Activated CD4-positive, alpha-beta T cell treated with anti-CD3 and anti-CD28 coated beads for 24 hours (primary cell): Measurements from ENCODE around the gene MAVS.
"Not testable (repeated sequence)": the region's sequence is repeated elsewhere in the genome, so short reads cannot be mapped to it uniquely, and the experiment has no call there.

ENCODE experiments used
- DNase-seq, 2 donors: peaks; one replicate each; pipeline ENCODE4 v3.0.0-alpha.2; 2020; ENCODE audit warnings: low read depth in 2 of 2

Gene MAVS

DNA sequence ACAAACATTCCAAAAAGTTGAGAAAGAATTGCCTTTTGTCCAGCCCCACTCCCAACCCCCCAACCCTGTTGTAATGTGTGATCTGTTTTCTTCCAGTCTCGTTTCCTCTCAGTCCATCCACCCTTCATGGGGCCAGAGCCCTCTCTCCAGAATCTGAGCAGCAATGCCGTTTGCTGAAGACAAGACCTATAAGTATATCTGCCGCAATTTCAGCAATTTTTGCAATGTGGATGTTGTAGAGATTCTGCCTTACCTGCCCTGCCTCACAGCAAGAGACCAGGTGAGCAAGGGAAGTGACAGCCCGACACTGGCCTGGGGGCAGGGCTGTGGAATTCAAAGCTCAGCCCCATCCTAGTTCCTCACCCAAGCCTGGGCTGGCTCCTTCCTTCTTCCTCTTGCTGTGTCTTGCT, 7.8 kb downstream of the MAVS start:
- DNase-seq = no peak

GRCh38 chr20:3857405-3857804, 10.8 kb downstream of the MAVS start:
- no peak for DNase-seq

DNA sequence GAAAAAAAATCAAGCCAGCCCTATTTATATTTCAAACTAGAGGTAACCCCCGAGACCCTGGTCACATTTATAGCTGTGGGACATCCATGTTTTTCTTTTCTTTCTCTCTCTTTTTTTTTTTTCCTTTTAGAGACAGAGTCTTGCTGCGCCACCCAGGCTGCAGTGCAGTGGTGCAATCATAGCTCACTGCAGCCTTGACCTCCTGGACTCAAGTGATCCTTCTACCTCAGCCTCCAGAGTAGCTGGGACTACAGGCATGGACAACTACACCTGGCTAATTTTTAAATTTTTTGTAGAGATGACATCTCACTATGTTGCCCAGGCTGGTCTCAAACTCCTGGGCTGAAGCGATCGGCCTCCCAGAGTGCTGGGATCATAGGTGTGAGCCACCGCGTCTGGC, 12.1 kb downstream of the MAVS start:
- DNase-seq = no peak

DNA sequence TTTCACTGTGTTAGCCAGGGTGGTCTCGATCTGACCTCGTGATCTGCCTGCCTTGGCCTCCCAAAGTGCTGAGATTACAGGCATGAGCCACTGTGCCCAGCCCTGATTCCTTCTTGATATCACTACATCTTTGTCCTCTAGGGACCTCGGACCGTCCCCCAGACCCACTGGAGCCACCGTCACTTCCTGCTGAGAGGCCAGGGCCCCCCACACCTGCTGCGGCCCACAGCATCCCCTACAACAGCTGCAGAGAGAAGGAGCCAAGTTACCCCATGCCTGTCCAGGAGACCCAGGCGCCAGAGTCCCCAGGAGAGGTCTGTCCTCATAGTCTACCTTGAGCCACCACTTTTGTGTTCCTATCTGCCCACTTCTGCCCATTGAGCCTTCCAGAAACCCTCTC, 14.6 kb downstream of the MAVS start:
- DNase-seq = no peak

GRCh38 chr20:3862333-3862732, 15.7 kb downstream of the MAVS start:
- no peak for DNase-seq

DNA sequence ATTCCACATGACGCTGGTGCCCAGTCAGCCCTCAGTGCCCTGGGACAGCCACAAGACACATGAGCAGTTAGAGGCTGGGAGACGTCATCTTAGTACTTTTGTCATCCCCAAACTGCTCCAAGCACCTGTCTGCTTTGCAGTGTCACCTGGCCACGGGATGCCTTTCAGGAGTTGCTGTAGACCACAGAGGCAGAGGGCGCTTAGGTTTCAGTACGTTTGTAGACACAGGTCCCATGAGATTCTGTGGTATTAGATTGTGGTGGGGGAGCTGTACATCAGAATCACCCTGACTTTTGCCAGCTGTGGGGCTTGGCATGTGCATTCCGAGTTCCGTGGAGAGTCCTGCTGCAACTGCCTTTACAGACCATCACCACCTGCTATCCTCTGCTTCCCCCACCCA, 16.7 kb downstream of the MAVS start:
- DNase-seq = no peak

DNA sequence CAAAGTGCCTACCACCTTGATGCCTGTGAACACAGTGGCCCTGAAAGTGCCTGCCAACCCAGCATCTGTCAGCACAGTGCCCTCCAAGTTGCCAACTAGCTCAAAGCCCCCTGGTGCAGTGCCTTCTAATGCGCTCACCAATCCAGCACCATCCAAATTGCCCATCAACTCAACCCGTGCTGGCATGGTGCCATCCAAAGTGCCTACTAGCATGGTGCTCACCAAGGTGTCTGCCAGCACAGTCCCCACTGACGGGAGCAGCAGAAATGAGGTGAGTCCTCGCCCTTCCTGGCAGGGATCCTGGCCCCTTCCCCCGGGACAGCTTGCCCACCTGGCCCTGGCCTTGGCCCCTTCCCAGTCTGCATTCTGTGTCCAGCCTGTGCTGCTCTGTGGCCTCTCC, 17.9 kb downstream of the MAVS start:
- no peak for DNase-seq

- DNase-seq = no peak
These were observed 18.7 kb downstream of the MAVS start for GRCh38 chr20:3865152-3865886.

DNA sequence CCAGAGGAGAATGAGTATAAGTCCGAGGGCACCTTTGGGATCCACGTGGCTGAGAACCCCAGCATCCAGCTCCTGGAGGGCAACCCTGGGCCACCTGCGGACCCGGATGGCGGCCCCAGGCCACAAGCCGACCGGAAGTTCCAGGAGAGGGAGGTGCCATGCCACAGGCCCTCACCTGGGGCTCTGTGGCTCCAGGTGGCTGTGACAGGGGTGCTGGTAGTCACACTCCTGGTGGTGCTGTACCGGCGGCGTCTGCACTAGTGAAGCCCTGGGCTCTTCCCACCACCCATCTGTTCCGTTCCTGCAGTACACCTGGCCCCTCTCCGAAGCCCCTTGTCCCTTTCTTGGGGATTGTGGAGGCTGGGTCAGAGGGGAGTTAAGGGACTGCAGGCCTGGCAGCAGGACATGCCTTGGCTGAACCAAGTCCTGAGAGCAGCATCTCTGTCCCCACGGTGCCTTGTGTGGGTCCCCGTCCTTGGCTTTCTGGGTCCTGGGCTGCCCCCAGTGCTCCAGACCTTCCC, 19.3 kb downstream of the MAVS start:
- no peak for DNase-seq

DNA sequence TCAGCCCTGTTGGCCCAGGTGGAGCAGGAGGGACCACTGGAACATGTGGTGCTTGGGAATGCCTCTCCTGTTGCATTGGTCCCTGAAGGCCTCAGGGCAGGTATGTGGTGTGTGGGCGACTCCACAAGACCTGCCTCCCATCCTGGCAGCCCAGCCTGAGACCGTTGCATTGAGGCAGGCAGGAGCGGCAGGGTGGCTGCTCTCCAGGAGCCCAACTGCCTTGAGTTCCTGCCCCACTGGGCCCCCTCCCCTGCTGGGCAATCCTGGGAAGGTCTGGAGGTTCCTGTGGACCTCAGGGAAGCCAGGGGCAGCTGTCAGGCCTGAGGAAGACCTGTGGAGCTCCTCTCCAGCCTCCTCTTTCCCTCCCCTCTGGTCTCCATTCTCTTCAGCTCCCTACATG, 19.8 kb downstream of the MAVS start:
- DNase-seq = no peak

DNA sequence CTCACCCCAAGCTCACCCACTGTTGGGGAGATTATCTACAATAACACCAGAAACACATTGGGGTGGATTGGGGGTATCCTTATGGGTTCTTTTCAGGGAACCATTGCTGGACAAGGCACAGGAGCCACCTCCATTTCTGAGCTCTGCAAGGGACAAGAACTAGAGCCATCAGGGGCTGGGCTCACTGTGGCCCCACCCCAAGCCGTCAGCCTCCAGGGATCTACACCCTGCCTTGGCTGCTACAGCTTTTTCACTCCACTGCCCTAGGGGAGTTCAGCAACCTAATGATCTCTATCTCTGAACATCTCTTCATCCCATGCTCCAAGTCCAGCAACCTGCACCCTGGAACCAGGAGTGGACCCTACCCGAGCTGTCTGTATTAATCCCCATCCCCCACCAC, 21.2 kb downstream of the MAVS start:
- DNase-seq = no peak

DNA sequence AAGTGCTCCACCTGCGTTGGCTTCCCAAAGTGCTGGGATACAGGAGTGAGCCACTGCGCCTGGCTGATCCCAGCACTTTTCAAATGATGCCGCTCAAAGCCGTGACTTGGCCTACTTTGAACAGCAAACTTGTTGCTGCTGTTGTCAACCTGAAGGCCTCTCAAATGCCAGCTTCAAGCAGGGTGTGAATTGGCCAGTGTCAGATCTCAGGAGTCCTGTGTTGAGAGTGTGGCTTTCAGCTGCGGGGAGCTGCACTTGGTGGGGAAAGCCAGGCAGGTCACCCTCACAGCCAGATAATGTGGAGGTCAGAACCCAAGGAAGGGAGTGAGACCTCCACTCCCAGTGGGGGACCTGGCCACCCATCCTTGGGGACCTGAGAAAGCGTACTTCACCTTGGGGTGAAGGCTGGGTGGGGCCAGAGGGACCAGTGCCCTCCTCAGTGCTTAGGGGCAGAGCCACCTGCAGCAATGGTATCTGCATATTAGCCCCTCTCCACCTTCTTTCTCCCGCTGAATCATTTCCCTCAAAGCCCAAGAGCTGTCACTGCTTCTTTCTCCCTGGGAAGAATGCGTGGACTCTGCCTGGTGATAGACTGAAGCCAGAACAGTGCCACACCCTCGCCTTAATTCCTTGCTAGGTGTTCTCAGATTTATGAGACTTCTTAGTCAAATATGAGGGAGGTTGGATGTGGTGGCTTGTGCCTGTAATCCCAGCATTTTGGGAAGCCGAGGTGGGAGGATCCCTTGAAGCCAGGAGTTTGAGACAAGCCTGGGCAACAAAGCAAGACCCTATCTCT, 23.4 kb downstream of the MAVS start:
- no peak for DNase-seq

GRCh38 chr20:3871550-3872265, 25.1 kb downstream of the MAVS start:
- DNase-seq = no peak

GRCh38 chr20:3873507-3873906, 26.9 kb downstream of the MAVS start:
- no peak for DNase-seq

- no peak for DNase-seq
These were observed 27.7 kb downstream of the MAVS start for GRCh38 chr20:3874194-3874844.

DNA sequence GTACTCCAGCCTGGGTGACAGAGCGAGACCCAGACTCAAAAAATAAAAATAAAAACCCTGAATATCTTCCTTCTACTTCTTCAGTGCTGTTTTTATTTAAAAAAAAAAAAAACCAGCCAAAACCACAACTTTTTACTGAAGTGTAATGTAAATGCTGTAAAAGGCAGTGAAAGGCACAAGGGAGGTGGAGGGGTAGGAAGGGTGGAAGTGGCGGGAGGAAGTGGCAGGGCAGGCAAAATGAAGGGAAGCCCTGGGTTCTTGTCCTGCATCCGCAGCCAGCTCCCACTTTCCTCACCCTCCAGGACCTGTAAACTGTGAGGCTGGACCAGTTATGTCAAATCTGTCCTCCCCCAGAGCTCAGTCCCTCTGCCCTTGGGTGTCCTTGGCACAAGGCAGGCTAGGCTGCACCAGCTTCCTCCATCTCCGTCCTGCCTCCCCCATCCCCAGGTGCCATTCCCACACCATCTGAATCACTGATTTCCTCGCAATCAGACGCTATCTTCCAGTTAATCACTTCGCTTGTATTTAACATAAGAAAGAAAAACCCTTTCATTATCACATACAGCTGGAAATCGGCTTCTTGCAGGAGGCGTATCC, 28.8 kb downstream of the MAVS start:
- DNase-seq = no peak

GRCh38 chr20:3876000-3876399, 29.4 kb downstream of the MAVS start:
- DNase-seq = no peak

GRCh38 chr20:3876676-3877075, 30.0 kb downstream of the MAVS start:
- DNase-seq = no peak

DNA sequence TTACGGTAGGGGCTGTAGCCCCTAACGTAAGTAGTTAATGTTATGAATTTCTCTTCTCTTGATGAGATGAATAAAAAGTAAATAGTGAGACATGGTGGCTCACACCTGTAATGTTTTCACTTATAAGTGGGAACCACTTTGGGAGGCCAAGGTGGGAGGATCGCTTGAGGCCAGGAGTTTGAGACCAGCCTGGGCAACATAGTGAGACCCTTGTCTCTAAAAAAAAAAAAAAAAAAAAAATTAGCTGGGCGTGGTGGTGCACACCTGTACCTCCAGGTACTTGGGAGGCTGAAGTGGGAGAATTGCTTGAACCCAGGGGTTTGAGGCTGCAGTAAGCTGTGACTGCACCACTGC, 32.3 kb downstream of the MAVS start:
- not testable (repeated sequence) for DNase-seq

DNA sequence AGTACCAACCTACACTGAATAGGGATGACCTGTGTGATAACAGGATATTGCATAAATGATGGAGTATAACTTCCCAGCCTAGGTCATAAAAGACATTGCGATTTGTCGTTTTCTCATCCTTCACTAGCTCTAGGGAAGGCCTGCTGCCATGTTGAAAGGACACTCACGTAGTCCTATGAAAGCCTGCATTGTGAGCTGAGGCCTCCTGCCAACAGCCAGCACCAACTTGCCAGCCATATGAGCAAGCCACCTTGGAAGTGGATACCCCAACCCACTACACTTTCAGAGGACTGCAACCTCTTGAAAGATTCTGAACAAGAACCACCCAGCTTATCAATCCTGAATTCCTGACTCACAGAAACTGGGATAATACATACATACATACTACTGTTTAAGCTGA, 39.1 kb downstream of the MAVS start:
- DNase-seq = no peak

GRCh38 chr20:3887876-3888620, 41.4 kb downstream of the MAVS start:
- DNase-seq = no peak
